SU-DHL-6 (cell line): Measurements from ENCODE around the gene ADARB2.

Experiments used
- H2AFZ ChIP-seq: fragments of 200-600 bp; sonication (generic); 2 replicates; pipeline ENCODE4 v1.6.1; 2014; ENCODE audit warnings: low read depth, mild to moderate bottlenecking, moderate library complexity, mixed read lengths, antibody characterized with exemption, low read length; ENCODE audit not compliant: severe bottlenecking
- H3F3A ChIP-seq: fragments of 200-600 bp; shearing (Covaris generic); 2 replicates; pipeline ENCODE4 v1.6.0; 2016; ENCODE audit warnings: antibody characterized with exemption, mild to moderate bottlenecking; ENCODE audit not compliant: insufficient read depth
- H3K27ac ChIP-seq: fragments of 200-600 bp; sonication (generic); 2 replicates; pipeline ENCODE4 v1.5.1; 2016; ENCODE audit warnings: low read depth, mild to moderate bottlenecking, low read length, moderate library complexity, mixed read lengths
- H3K27me3 ChIP-seq: fragments of 200-600 bp; sonication (generic), shearing (Covaris generic); 2 replicates; pipeline ENCODE4 v1.6.0; 2014; ENCODE audit warnings: mild to moderate bottlenecking, low read length
- H3K36me3 ChIP-seq: fragments of 200-600 bp; sonication (generic); 2 replicates; pipeline ENCODE4 v1.6.1; 2014; ENCODE audit warnings: mild to moderate bottlenecking, low read length, mixed read lengths
- H3K4me2 ChIP-seq: fragments of 300-600, 200-600 bp; shearing (Covaris generic), sonication (generic); 2 replicates; pipeline ENCODE4 v1.6.0; 2014; ENCODE audit warnings: low read length, low read depth, mild to moderate bottlenecking; ENCODE audit not compliant: poor library complexity, severe bottlenecking
- H3K4me3 ChIP-seq: fragments of 200-600 bp; sonication (generic); 2 replicates; pipeline ENCODE4 v1.5.1; 2014; ENCODE audit warnings: antibody characterized with exemption, low read length, mild to moderate bottlenecking, mixed read lengths; ENCODE audit not compliant: insufficient read depth, poor library complexity, severe bottlenecking
- H3K79me2 ChIP-seq: fragments of 200-600 bp; sonication (generic); 2 replicates; pipeline ENCODE4 v1.6.1; 2014; ENCODE audit warnings: mild to moderate bottlenecking, low read length, moderate library complexity; ENCODE audit not compliant: insufficient read depth
- H3K9ac ChIP-seq: fragments of 200-600 bp; sonication (generic); 2 replicates; pipeline ENCODE4 v1.7.0; 2014; ENCODE audit warnings: mild to moderate bottlenecking, low read length
- H3K9me2 ChIP-seq: fragments of 200-600 bp; sonication (generic); replicated peaks from 2 replicates; pipeline ENCODE4 v1.6.1; 2014; ENCODE audit warnings: low read length; ENCODE audit not compliant: insufficient read depth
- H3K9me3 ChIP-seq: fragments of 200-600 bp; sonication (generic); 2 replicates; pipeline ENCODE4 v1.6.1; 2014; ENCODE audit warnings: low read length, mixed read lengths; ENCODE audit not compliant: insufficient read depth
- H4K20me1 ChIP-seq: fragments of 200-600 bp; sonication (generic); 2 replicates; pipeline ENCODE4 v1.6.1; 2014; ENCODE audit warnings: low read depth, mild to moderate bottlenecking, antibody characterized with exemption, low read length, moderate library complexity, mixed read lengths
- EZH2phosphoT487 ChIP-seq: fragments of 200-600 bp; sonication (generic), shearing (Covaris generic); conservative IDR thresholded peaks from 2 replicates; pipeline ENCODE4 v1.6.1; 2018; ENCODE audit warnings: mild to moderate bottlenecking, antibody characterized with exemption, low read length, moderate library complexity, mixed read lengths
- TF ChIP-seq, protein P1 (sequence below): fragments of 200-600 bp; sonication (generic); IDR thresholded peaks from one replicate; pipeline ENCODE4 v1.5.1; 2017; ENCODE audit warnings: antibody characterized with exemption, mild to moderate bottlenecking, low read length, moderate library complexity; ENCODE audit not compliant: insufficient read depth, poor library complexity, severe bottlenecking

Gene ADARB2

DNA sequence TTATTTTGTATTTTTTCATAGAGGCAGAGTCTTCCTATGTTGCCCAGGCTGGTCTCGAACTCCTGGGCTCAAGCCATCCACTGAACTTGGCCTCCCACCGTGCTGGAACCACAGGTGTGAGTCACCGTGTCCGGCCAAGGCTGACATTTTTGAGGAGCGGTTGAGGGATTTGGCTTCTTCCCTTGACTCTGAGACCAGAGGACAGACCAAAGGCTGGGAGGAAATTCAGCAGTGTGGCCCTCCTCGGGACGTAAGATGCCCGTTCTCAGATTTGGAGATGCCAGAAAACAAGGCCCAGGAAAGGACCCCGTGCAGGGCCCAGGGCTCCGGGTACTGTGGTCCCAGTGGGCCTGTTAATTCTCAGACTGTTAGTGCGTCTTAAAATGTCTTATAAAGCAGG lies 535.0 kb downstream of the ADARB2 start:
- Histone ChIP-seq H3K9me2 (no peaks in the 10 kb centered on the region), H3K36me3 (no peaks in the 10 kb centered on the region), H3K79me2 (no peaks in the 10 kb centered on the region), H3K27ac (no peak overlapping the region), H3K4me3 (no peak overlapping the region), H2AFZ (no peak overlapping the region), H3K9me3 (no peaks in the 10 kb centered on the region), H3K4me2 (no peak overlapping the region), H4K20me1 (no peaks in the 10 kb centered on the region), H3K27me3 (no peaks in the 10 kb centered on the region), H3F3A (no peaks in the 10 kb centered on the region), H3K9ac (no peak overlapping the region)
- no peak for TF ChIP-seq EZH2phosphoT487
- TF ChIP-seq, protein P1, sequence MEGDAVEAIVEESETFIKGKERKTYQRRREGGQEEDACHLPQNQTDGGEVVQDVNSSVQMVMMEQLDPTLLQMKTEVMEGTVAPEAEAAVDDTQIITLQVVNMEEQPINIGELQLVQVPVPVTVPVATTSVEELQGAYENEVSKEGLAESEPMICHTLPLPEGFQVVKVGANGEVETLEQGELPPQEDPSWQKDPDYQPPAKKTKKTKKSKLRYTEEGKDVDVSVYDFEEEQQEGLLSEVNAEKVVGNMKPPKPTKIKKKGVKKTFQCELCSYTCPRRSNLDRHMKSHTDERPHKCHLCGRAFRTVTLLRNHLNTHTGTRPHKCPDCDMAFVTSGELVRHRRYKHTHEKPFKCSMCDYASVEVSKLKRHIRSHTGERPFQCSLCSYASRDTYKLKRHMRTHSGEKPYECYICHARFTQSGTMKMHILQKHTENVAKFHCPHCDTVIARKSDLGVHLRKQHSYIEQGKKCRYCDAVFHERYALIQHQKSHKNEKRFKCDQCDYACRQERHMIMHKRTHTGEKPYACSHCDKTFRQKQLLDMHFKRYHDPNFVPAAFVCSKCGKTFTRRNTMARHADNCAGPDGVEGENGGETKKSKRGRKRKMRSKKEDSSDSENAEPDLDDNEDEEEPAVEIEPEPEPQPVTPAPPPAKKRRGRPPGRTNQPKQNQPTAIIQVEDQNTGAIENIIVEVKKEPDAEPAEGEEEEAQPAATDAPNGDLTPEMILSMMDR: no peak

DNA sequence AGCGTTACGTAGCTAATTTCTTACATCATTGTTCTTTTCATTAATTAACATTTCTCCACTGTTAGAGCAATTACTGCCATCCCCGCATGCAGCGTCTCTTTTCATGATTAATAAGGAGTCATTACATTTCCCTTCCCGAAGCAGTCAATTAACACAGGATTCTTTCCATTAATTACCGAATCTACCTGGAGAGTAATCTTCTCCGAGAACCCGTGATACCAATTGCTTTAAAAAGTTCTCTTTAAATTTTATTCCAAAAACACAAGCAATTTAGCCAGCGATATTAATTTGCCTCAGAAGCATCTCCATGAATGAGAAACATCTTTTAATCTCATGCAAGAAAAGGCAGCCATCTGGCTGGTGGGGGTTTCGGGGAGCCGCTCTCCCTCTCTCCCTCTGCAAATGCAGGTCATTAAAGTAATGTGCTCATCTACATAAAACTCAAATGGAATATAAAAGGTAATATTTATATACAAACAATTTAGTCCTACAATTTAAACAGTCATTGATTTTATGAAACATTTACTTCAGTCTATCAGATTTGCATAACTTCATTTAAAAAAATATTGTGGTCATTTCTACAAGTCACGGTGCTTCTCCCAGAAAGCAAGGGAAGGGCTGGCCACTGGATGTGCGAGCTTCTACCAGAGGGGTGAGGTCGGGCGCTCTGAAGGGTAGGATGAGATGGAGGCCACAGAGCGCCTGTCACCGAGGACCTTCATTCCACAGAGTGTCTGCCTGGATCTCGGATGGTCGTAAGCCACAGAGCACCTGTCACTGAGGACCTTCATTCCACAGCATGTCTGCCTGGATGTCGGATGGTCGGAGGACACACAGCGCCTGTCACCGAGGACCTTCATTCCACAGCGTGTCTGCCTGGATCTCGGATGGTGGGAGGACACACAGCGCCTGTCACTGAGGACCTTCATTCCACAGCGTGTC lies 536.2 kb downstream of the ADARB2 start:
- Histone ChIP-seq H2AFZ (no peak overlapping the region), H3K36me3 (no peaks in the 10 kb centered on the region), H3K9me3 (no peaks in the 10 kb centered on the region), H3K27me3 (no peaks in the 10 kb centered on the region), H3K9ac (no peak overlapping the region), H4K20me1 (no peaks in the 10 kb centered on the region; the same call in 1 of the 2 replicates), H3F3A (no peaks in the 10 kb centered on the region), H3K79me2 (no peaks in the 10 kb centered on the region), H3K4me3 (no peak overlapping the region), H3K4me2 (no peak overlapping the region), H3K27ac (no peak overlapping the region), H3K9me2 (no peaks in the 10 kb centered on the region)
- TF ChIP-seq, protein P1: no peak
- no peak for TF ChIP-seq EZH2phosphoT487

DNA sequence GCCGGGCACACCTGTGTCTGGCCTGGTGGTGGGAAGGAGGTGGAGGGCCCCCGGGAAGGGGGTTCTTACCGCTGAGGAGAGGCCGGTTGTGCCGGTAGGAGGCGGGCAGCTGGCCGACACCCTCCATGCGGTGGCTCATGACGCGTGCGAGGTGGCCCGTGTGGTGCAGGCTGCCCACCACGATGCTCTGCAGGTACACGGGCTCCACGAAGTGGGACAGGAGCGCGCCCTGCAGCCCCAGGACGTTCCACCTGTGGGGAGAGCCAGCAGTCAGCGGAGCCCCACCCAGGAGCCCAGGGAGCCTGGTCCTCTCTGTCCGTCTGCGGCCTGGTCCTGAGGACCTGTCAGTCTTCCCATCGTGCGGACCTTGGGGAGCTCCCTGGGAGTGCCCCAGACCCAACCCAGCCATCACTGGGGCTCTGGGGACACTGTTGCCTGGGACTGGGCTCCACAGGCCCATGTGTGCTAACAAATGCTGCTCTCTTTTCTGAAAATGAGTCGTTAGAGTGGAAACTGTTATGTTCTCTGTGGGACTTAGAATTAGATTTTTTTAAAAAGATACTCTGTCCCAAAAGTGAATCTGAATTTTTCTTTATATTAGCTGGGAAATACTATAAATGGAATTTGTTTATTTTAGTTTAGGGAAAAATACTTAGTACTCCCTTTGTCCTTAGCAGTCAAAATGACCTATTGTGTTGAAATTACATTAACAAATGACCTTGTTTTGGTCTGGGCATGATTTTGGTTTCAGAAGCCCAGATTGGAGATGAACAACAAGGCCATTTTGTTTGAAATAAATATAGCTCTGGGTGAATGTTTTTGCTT lies 537.2 kb downstream of the ADARB2 start:
- H3K79me2 ChIP-seq: no peaks in the 10 kb centered on the region
- no peaks in the 10 kb centered on the region; the same call in 1 of the 2 replicates for H4K20me1 ChIP-seq
- H3K4me3 ChIP-seq: no peak overlapping the region
- no peak overlapping the region for H3K4me2 ChIP-seq
- H3K27ac ChIP-seq: no peak overlapping the region
- H3K9ac ChIP-seq: no peak overlapping the region
- no peaks in the 10 kb centered on the region for H3K9me3 ChIP-seq
- no peaks in the 10 kb centered on the region for H3K36me3 ChIP-seq
- no peak for TF ChIP-seq EZH2phosphoT487
- no peaks in the 10 kb centered on the region for H3F3A ChIP-seq
- H3K27me3 ChIP-seq: no peaks in the 10 kb centered on the region
- no peak overlapping the region for H2AFZ ChIP-seq
- no peaks in the 10 kb centered on the region for H3K9me2 ChIP-seq

DNA sequence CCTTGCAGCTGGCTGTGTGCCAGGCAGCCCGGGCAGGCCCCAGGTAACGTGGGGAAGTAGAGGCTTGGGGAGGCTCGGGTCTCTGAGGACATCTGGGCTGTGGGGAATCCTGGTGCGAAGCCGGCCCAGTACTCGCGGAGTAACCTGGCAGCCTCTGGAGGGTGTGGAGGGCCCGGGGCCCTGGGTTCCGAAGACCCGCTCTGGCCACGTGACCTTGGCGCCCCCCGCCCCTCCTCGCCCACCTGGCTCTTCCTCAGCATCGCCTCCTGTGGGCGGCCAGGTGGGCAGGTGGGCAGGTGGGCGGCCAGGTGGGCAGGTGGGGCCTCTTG lies 538.0 kb downstream of the ADARB2 start:
- H2AFZ ChIP-seq: no peak overlapping the region
- no peak overlapping the region for H3K27ac ChIP-seq
- no peaks in the 10 kb centered on the region for H3K27me3 ChIP-seq
- H3F3A ChIP-seq: no peaks in the 10 kb centered on the region
- no peaks in the 10 kb centered on the region for H3K9me3 ChIP-seq
- H3K4me2 ChIP-seq: no peak overlapping the region
- H3K36me3 ChIP-seq: no peaks in the 10 kb centered on the region
- no peak overlapping the region for H3K9ac ChIP-seq
- H3K79me2 ChIP-seq: no peaks in the 10 kb centered on the region
- H3K9me2 ChIP-seq: no peaks in the 10 kb centered on the region
- TF ChIP-seq EZH2phosphoT487: no peak
- TF ChIP-seq, protein P1: no peak
- no peaks in the 10 kb centered on the region; the same call in 1 of the 2 replicates for H4K20me1 ChIP-seq
- H3K4me3 ChIP-seq: no peak overlapping the region
